HG03039 (cell line): ENCODE measurements around the gene RBL2.
"Not testable (repeated sequence)": the region's sequence is repeated elsewhere in the genome, so short reads cannot be mapped to it uniquely, and the experiment has no call there.

Experiments used
- ATAC-seq: cut with Tn5 transposase; IDR thresholded peaks from one replicate; pipeline ENCODE4 v1.9.1; 2021; ENCODE audit warnings: mild to moderate bottlenecking, moderate library complexity; ENCODE audit not compliant: unreplicated experiment

RBL2 gene, protein sequence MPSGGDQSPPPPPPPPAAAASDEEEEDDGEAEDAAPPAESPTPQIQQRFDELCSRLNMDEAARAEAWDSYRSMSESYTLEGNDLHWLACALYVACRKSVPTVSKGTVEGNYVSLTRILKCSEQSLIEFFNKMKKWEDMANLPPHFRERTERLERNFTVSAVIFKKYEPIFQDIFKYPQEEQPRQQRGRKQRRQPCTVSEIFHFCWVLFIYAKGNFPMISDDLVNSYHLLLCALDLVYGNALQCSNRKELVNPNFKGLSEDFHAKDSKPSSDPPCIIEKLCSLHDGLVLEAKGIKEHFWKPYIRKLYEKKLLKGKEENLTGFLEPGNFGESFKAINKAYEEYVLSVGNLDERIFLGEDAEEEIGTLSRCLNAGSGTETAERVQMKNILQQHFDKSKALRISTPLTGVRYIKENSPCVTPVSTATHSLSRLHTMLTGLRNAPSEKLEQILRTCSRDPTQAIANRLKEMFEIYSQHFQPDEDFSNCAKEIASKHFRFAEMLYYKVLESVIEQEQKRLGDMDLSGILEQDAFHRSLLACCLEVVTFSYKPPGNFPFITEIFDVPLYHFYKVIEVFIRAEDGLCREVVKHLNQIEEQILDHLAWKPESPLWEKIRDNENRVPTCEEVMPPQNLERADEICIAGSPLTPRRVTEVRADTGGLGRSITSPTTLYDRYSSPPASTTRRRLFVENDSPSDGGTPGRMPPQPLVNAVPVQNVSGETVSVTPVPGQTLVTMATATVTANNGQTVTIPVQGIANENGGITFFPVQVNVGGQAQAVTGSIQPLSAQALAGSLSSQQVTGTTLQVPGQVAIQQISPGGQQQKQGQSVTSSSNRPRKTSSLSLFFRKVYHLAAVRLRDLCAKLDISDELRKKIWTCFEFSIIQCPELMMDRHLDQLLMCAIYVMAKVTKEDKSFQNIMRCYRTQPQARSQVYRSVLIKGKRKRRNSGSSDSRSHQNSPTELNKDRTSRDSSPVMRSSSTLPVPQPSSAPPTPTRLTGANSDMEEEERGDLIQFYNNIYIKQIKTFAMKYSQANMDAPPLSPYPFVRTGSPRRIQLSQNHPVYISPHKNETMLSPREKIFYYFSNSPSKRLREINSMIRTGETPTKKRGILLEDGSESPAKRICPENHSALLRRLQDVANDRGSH

DNA sequence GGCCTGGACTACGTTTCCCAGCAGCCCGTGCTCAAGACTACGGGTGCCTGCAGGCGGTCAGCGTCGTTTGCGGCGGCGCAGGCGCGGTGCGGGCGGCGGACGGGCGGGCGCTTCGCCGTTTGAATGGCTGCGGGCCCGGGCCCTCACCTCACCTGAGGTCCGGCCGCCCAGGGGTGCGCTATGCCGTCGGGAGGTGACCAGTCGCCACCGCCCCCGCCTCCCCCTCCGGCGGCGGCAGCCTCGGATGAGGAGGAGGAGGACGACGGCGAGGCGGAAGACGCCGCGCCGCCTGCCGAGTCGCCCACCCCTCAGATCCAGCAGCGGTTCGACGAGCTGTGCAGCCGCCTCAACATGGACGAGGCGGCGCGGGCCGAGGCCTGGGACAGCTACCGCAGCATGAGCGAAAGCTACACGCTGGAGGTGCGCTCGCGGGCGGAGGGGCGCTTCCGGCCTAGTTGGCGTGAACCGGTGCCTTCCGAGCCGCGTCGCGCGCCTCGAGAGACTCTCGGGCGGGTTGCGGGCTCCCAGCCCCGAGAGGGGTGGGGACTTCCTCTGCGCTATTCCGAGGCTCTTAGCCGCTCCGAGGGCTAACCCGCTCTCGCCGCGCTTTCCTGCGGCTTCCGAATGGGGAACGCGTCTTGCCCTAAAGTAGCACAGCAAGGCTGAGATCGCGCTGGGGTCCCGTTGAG, at the start of gene RBL2:
Gene RBL2, plus strand, starts transcription at position 95 of the 689 bp plus-strand sequence. Its CDS starts 86 bp downstream, at position 181.
- ATAC-seq, result peak; percentile 78

DNA sequence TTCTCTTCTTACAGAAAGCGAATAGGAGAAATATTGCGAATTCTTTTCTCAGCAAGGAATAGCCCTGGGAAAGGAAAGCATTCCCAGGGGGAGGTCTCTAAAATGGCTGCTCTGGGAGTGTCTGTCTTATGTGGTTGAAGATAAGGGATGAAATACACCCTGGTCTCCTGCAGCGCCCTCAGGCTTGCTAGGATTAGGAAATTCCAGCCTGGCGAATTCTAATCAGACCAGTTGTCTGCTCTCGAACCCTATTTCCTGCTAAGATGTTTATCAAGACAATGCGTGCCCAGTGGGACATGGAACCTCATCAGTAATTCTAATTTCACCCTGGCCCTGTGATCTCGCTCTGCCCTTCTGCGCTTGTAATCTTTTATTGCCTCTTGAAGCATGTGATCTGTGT, 49.7 kb upstream of the RBL2 start:
- not testable (repeated sequence) for ATAC-seq

- no peak for ATAC-seq
Measured at GRCh38 chr16:53404959-53405358, 29.3 kb upstream of the RBL2 start.

DNA sequence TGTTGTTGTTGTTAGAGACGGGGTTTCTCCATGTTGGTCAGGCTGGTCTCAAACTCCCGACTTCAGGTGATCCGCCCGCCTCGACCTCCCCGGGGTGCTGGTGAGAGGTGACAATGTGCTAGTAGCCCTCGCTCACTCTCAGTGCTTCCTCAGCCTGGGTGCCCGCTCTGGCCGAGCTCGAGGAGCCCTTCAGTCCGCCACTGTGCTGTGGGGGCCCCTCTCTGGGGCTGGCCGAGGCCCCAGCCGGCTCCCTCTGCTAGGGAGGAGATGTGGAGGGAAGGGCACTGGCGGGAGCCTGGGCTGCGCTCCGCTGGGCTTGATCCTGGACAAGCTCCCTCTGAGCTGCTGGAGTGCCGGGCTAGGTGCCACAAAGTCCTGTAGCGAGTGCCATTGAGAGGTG, 21.7 kb upstream of the RBL2 start:
- no peak for ATAC-seq

- no peak for ATAC-seq
Measured at GRCh38 chr16:53413864-53414263, 20.4 kb upstream of the RBL2 start.

DNA sequence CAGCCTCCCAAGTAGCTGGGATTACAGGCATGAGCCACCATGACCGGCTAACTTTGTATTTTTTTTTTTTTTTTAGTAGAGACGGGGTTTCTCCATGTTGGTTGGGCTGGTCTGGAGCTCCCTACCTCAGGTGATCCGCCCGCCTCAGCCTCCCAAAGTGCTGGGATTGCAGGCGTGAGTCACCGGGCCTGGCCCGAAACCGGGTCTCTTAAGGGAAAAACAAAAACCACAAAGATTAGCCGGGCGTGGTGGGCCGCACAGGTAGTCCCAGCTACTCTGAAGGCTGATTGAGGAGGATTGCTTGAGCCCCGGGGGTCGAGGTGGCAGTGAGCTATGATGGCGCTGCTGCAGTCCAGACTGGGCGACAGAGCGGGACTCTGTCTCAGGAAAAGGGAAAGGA, 19.9 kb upstream of the RBL2 start:
- no peak for ATAC-seq

- ATAC-seq, result no peak
Measured at GRCh38 chr16:53415504-53415903, 18.8 kb upstream of the RBL2 start.

- no peak for ATAC-seq
Measured at GRCh38 chr16:53417011-53417410, 17.3 kb upstream of the RBL2 start.

DNA sequence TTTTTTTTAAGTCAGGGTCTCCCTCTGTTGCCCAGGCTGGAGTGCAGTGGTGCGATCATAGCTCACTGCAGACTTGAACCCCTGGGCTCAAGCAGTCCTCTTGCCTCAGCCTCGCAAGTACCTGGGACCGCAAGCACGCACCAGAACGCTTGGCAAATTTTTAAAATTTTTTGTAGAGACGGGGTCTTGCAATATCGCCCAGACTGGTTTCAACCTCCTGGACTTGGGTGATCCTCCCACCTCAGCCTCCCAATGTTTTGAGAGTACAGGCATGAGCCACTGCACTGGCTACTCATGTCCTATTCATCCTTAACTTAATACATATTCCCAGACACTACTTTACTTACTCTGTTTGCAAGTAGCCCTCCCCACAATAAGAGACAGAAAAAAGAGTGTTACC, 16.3 kb upstream of the RBL2 start:
- ATAC-seq, result no peak

GRCh38 chr16:53419383-53419709, 14.9 kb upstream of the RBL2 start:
- ATAC-seq, result not testable (repeated sequence)

DNA sequence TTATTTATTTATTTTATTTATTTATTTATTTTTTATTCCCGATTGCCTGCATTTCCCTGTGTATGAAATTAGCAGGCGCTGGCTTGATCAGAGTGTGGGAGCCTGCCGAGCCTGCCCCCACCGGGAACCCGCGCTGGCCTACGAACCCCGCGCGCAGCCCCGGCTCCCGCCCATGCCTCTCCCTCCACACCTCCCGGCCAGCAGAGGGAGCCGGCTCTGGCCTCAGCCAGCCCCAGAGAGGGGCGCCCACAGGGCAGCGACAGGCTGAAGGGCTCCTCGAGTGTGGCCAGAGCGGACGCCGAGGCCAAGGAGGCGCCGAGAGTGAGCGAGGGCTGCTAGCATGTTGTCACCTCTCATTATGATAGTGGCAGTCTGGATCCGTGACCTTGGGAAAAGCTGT, 13.0 kb upstream of the RBL2 start:
- ATAC-seq, result no peak

DNA sequence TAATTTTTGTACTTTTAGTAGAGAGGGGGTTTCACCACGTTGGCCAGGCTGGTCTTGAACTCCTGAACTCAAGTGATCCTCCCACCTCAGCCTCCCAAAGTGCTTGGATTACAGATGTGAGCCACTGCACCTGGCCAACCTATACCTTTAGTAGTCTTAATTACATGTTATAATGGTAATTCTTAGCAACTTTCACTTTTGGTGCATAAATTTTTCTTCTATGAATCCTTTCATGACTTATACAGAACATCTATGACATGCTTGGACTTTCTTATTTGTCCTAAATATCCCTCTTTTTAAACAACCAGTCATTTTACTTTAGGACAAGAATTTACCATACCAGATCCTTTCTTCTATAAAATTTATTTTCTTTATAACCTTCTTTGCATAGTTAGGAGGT, 10.3 kb upstream of the RBL2 start:
- not testable (repeated sequence) for ATAC-seq

- ATAC-seq, result no peak
Measured at GRCh38 chr16:53428681-53429080, 5.6 kb upstream of the RBL2 start.

GRCh38 chr16:53429221-53429943, 4.9 kb upstream of the RBL2 start:
- no peak for ATAC-seq

- no peak for ATAC-seq
Measured at GRCh38 chr16:53430363-53430762, 3.9 kb upstream of the RBL2 start.

GRCh38 chr16:53433509-53433908, 762 bp upstream of the RBL2 start:
- no peak for ATAC-seq

GRCh38 chr16:53433930-53434376, 318 bp upstream of the RBL2 start:
- ATAC-seq, result no peak

DNA sequence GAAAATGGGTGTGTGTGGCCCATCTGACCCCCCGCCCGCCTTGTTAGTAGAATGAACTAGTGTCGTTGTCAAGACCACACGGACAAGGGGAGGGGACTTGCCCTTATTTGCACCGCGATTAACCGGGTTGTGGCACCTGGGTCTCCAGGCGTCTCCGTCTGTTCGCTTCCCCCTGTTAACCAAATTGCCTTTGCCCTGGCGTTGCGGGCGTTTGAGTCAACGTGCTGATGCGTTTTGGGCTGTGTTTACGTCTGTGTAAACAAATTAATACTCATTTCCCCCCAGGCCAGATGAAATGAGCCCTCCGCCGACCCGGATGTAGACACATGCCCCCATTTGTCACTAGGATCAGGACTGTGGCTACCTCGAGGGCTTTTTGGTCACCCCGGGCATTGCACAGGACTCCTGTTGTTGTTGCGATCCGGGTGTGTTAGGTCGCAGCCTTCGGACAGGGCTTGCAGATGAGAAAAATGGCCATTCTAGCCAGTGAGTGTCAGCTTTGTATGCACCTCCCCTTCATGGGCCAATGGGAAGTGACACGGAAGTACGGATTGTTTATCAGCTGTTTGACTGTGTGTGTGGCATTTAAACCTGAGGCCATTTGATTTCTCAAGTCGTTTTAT, 906 bp downstream of the RBL2 start:
- peak; percentile 72 for ATAC-seq

GRCh38 chr16:53440125-53440524, 5.9 kb downstream of the RBL2 start:
- no peak for ATAC-seq

GRCh38 chr16:53445534-53445933, 11.3 kb downstream of the RBL2 start:
- ATAC-seq, result no peak
